Vagina (tissue), 2 donors: ENCODE results near the gene NRXN3.

Source experiments
- CTCF ChIP-seq, 3 experiments: fragments of 450-650 bp in 2 of 3; fragments of 200-600 bp in 1 of 3; sonication (generic) in 1 of 3; IDR thresholded peaks; one replicate each; pipeline ENCODE4 v1.5.1; 2017 to 2019; ENCODE audit warnings: antibody characterized with exemption in 3 of 3, mild to moderate bottlenecking in 2 of 3, moderate library complexity in 2 of 3
- POLR2A ChIP-seq, 2 donors: fragments of 450-650 bp; IDR thresholded peaks; one replicate each; pipeline ENCODE4 v1.6.1; 2017; ENCODE audit warnings: antibody characterized with exemption in 2 of 2, mild to moderate bottlenecking in 2 of 2, moderate library complexity in 2 of 2

DNA sequence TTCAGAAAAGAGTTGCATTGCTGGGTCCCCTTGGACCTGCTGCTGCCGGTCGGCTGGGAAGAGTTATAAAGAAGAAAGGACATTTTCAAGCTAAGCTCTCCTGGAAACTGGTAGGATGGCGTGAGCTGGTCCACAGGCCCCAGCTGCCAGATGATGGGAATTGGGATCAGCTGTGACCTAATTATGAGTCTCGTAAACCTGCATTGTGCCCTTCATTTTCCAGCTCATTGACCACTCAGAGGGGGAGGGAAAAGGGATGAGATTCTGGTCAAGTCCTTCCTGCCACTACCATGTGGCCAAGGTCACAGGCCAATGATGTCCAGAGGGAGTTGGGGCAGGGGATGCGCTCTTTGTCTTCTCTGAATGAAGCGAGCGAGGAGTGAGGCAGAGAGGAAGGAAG is 320.9 kb downstream of the NRXN3 start:
- TF ChIP-seq CTCF (IDR thresholded peaks at IDR 0.05) (no peak), POLR2A (IDR thresholded peaks at IDR 0.05) (no peak)
